ENCODE results near the gene SLC38A1.

SLC38A1 gene

DNA sequence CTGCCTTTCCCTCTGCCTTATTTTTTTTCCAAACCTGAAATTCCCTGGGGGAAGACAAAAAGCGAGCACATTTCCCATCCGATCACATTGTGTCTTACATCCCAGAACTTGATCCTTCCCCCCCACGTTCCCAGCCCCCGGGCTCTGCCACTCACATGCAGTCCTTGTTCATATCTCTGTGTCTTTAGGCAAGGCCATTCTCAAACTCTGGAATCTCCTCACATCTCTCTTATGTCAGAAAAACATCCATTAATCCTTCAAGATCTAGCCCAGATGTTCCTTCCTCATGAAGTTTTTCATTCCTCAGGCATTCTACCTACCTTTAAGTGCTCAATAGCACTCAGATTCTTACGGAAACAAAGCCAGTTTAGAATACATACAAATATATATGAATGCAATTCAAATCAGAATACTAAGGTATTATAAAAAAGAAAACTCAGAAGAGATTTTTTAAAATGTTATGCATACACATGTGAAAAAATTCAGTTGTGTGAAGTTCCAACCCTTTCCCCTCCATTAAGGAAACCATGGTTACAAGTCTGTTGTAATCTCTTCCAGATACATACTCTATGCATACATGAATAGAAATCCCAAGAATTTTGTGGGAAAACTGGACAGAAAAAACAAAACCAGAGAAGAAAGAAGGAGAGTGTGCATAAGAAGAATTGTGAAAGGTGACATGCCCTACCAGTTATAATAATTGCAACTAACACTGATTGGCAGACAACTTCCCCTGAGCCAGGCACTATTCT, 120.3 kb downstream of the SLC38A1 start:
- H3K4me3 ChIP-seq = no peak overlapping the region
- no peaks in the 10 kb centered on the region for H3K9me3 ChIP-seq
- H4K20me1 ChIP-seq = no peaks in the 10 kb centered on the region
- H3K4me2 ChIP-seq = no peak overlapping the region
- H3K27ac ChIP-seq = no peak overlapping the region
- no peaks in the 10 kb centered on the region for H3K27me3 ChIP-seq
- H3K4me1 ChIP-seq = peaks cover 6% of the 10 kb centered on the region; the same call in 1 of the 2 replicates
- H3K9ac ChIP-seq = no peak overlapping the region
- no peak for TF ChIP-seq Cebpa-rat (IDR thresholded peaks at IDR 0.05)
- H3K36me3 ChIP-seq = no peaks in the 10 kb centered on the region

- no peak overlapping the region for H3K4me2 ChIP-seq
- H3K36me3 ChIP-seq = no peaks in the 10 kb centered on the region
- no peaks in the 10 kb centered on the region for H3K9me3 ChIP-seq
- no peak for TF ChIP-seq Cebpa-rat (IDR thresholded peaks at IDR 0.05)
- no peak overlapping the region for H3K4me3 ChIP-seq
- no peaks in the 10 kb centered on the region for H3K27me3 ChIP-seq
- no peak overlapping the region for H3K9ac ChIP-seq
- peaks cover 6% of the 10 kb centered on the region; the same call in 1 of the 2 replicates for H3K4me1 ChIP-seq
- H3K27ac ChIP-seq = no peak overlapping the region
- H4K20me1 ChIP-seq = no peaks in the 10 kb centered on the region
Observed at GRCh38 chr12:46147144-46147543, 121.7 kb downstream of the SLC38A1 start.

DNA sequence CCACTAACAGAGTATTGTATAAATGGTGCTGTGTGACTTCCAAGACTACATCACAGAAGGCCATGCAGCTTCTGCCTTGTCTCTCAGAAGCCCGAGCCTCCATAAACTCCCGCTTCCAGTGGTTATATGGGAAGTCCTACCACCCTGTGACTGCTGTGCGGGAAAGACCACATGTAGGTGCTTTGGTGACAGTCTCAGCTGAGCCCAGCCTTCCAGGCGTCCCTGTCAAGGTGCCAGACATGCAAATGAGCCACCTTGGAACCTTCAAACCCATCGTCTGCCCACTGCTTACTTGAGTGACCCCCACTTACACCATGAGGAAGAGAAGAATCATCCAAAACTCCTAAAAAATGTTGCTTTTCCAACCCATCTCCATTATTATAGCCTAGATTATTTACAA, 123.0 kb downstream of the SLC38A1 start:
- no peak for TF ChIP-seq Cebpa-rat (IDR thresholded peaks at IDR 0.05)
- no peak overlapping the region for H3K27ac ChIP-seq
- H3K9me3 ChIP-seq = no peaks in the 10 kb centered on the region
- H3K9ac ChIP-seq = no peak overlapping the region
- H3K27me3 ChIP-seq = no peaks in the 10 kb centered on the region
- H3K4me2 ChIP-seq = no peak overlapping the region
- no peaks in the 10 kb centered on the region for H4K20me1 ChIP-seq
- H3K4me1 ChIP-seq = peaks cover 3% of the 10 kb centered on the region; the same call in 1 of the 2 replicates
- H3K4me3 ChIP-seq = no peak overlapping the region
- H3K36me3 ChIP-seq = no peaks in the 10 kb centered on the region

DNA sequence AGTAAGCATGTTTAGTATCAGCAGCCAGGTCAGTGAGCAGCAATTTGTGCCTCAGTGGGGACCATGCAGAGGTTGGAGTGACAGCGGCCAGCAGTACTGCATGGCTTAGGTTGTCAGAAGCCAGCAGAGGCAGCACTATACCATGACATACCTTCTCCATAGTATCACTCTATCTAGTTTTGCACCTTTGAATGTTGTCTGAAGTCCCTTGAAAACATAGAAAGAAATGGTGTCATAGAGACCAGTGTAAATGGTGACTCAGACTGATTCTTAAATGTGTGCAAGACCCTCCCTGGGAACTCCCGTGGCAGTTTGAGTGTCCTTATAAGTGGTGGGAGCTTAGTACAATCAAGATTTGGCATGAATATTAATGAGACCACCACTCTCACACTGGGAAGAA, 124.4 kb downstream of the SLC38A1 start:
- no peak for TF ChIP-seq Cebpa-rat (IDR thresholded peaks at IDR 0.05)
- no peak overlapping the region for H3K9ac ChIP-seq

DNA sequence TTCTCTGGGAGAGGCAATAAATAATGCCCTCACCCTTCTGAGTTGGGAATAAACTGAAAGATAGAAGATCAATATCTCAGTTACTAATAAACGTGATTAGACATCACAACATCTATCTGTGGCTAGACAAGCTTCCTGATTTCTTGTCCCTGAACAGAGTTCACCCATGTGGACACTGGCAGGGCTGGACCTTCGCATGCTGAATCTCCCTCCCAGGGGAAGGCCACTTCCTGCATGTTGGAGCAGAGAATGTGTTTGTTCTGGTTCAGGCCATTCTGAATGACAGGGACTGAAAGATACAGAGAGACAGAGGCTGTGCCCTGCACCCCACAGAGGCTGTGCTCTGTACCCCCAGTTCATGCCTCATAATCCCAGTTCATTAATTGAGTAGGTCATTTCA, 132.6 kb downstream of the SLC38A1 start:
- no peaks in the 10 kb centered on the region for H3K4me1 ChIP-seq
- H3K9me3 ChIP-seq = no peaks in the 10 kb centered on the region
- H4K20me1 ChIP-seq = no peaks in the 10 kb centered on the region
- H3K27me3 ChIP-seq = no peaks in the 10 kb centered on the region
- H3K4me2 ChIP-seq = no peak overlapping the region
- no peak overlapping the region for H3K27ac ChIP-seq
- H3K9ac ChIP-seq = no peak overlapping the region
- TF ChIP-seq Cebpa-rat (IDR thresholded peaks at IDR 0.05) = no peak
- H3K36me3 ChIP-seq = no peaks in the 10 kb centered on the region
- H3K4me3 ChIP-seq = no peak overlapping the region

More for the DNA sequence above, 124.4 kb downstream of the SLC38A1 start:
- Histone ChIP-seq H4K20me1 (no peaks in the 10 kb centered on the region), H3K4me2 (no peak overlapping the region), H3K36me3 (no peaks in the 10 kb centered on the region), H3K4me3 (no peak overlapping the region), H3K27me3 (no peaks in the 10 kb centered on the region), H3K9me3 (no peaks in the 10 kb centered on the region), H3K4me1 (no peaks in the 10 kb centered on the region), H3K27ac (no peak overlapping the region)

GRCh38 chr12:46135750-46136149, 133.1 kb downstream of the SLC38A1 start:
- no peak overlapping the region for H3K27ac ChIP-seq
- no peaks in the 10 kb centered on the region for H3K27me3 ChIP-seq
- H3K4me2 ChIP-seq = no peak overlapping the region
- H3K9me3 ChIP-seq = no peaks in the 10 kb centered on the region
- no peak for TF ChIP-seq Cebpa-rat (IDR thresholded peaks at IDR 0.05)
- H3K36me3 ChIP-seq = no peaks in the 10 kb centered on the region
- H3K4me1 ChIP-seq = no peaks in the 10 kb centered on the region
- H3K9ac ChIP-seq = no peak overlapping the region
- H4K20me1 ChIP-seq = no peaks in the 10 kb centered on the region
- no peak overlapping the region for H3K4me3 ChIP-seq

DNA sequence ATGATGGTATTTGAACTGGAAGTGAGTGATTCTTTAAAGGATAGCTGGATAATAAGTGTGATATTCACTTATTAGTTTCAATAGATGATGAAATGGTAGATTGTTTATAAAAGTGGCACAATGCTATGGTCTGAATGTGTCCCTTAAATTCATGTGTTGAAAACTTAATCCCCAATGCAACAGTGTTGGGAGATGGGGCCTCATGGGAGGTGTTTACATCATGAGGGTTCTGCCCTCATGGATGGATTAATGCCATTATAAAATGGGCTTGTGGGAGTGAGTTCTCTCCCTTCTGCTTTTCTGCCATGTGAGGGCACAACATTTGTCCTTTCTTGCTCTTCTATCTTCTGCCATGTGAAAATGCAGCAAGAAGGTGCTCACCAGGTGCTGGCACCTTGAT, 134.0 kb downstream of the SLC38A1 start:
- no peaks in the 10 kb centered on the region for H4K20me1 ChIP-seq
- no peaks in the 10 kb centered on the region for H3K4me1 ChIP-seq

DNA sequence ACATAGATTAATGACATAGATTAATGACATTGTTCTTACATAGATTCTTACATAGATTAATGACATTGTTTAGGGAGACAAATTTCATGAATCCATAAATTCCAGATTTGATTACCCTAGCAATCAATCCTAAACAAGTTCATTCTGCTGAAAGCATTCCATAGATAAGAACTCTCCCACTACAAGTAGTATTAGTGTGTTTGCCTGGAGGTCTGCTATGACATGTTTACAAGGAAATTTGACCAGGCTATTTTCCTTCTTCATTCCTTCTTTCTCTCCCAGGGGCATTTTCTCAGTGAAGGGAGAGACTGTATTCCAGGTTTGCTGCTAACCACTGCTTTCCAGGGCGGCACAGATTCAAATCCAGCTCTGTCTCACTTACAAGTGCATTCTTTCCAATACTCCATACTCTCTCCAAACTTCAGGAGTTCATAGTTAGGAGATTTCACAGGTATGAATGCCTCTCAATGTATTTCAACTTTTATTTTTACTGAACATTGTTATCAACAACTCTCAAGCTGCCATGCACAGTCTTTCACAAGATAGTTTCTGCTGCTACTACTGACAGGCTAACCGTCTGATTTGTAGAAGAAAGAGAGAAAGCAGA, 134.5 kb downstream of the SLC38A1 start:
- no peaks in the 10 kb centered on the region for H3K27me3 ChIP-seq
- no peak overlapping the region for H3K27ac ChIP-seq
- H3K9me3 ChIP-seq = no peaks in the 10 kb centered on the region
- no peak overlapping the region for H3K9ac ChIP-seq
- no peaks in the 10 kb centered on the region for H3K4me1 ChIP-seq
- no peaks in the 10 kb centered on the region for H3K36me3 ChIP-seq
- H3K4me2 ChIP-seq = no peak overlapping the region
- no peaks in the 10 kb centered on the region for H4K20me1 ChIP-seq
- no peak overlapping the region for H3K4me3 ChIP-seq
- no peak for TF ChIP-seq Cebpa-rat (IDR thresholded peaks at IDR 0.05)

More for the DNA sequence above, 134.0 kb downstream of the SLC38A1 start:
- no peaks in the 10 kb centered on the region for H3K36me3 ChIP-seq
- H3K9ac ChIP-seq = no peak overlapping the region
- no peak overlapping the region for H3K4me3 ChIP-seq
- H3K27me3 ChIP-seq = no peaks in the 10 kb centered on the region
- H3K27ac ChIP-seq = no peak overlapping the region
- no peaks in the 10 kb centered on the region for H3K9me3 ChIP-seq
- H3K4me2 ChIP-seq = no peak overlapping the region
- TF ChIP-seq Cebpa-rat (IDR thresholded peaks at IDR 0.05) = no peak

- H3K27me3 ChIP-seq = no peaks in the 10 kb centered on the region
- no peaks in the 10 kb centered on the region for H3K36me3 ChIP-seq
- no peak overlapping the region for H3K27ac ChIP-seq
- no peak overlapping the region for H3K4me3 ChIP-seq
- TF ChIP-seq Cebpa-rat (IDR thresholded peaks at IDR 0.05) = no peak
- H3K4me2 ChIP-seq = no peak overlapping the region
- H3K9me3 ChIP-seq = no peaks in the 10 kb centered on the region
- H4K20me1 ChIP-seq = no peaks in the 10 kb centered on the region
- H3K4me1 ChIP-seq = no peaks in the 10 kb centered on the region
- H3K9ac ChIP-seq = no peak overlapping the region
Observed at GRCh38 chr12:46133751-46134150, 135.1 kb downstream of the SLC38A1 start.

All from BLaER1 (cell line).